NT2/D1 (cell line): ENCODE data around the gene VPS35.

Source experiments
- SUZ12 ChIP-seq: IDR thresholded peaks from 2 replicates; pipeline ENCODE4 v1.6.1; 2011; ENCODE audit not compliant: insufficient read length, insufficient read depth; ENCODE audit errors: extremely low read depth
- YY1 ChIP-seq: IDR thresholded peaks from 2 replicates; pipeline ENCODE4 v1.6.1; 2011; ENCODE audit not compliant: insufficient read length, insufficient read depth
- ZNF274 ChIP-seq: IDR thresholded peaks from 2 replicates; pipeline ENCODE4 v1.6.1; 2011; ENCODE audit warnings: mild to moderate bottlenecking, low read depth, low read length

DNA sequence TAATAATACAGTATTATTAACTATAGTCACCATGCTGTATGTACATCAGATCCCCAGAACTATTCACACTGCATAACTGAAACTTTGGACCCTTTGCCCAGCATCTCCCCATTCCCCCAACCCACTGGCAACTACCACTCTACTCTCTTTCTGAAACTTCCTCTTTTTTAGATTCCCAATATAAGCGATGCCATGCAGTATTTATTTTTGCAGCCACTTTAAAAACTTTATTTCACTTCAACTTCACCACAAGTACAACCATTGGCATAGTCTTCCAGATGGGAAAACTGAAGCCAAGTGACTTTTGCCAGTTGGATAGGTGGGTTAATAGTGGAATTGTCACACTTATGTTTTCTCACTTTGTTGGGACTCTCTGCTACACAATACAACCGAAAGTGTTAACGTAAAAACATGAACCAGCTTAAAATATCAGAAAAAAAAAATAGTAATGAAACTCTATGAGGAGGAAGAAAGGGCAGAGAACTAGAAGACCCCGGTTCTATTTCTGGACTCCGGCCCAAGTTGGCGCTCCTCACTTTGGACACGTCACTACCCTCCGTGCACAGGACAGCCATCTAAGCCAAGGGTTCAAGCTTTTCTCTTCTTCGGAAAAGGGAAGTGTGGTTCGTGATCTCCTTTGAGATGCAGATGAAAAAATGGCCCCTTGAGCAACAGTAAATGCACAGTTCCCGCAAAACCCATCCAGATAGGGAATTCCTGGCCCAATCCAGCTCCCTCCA lies 68.5 kb downstream of the VPS35 start:
- TF ChIP-seq ZNF274 (no peak), YY1 (no peak), SUZ12 (no peak)
